Left cardiac atrium (tissue), 4 donors: ENCODE results near the gene DCXR. TPM values are rescaled to one million over a fixed set of nuclear protein-coding genes. Genes with fewer than 3 reads are reported as not detected.

ENCODE experiments used
- ATAC-seq, 2 donors: fragments of 200-7000 bp; cut with Tn5 transposase; one replicate each; pipeline ENCODE4 v1.9.1; 2020; ENCODE audit warnings: mild to moderate bottlenecking in 2 of 2, moderate library complexity in 2 of 2
- DNase-seq: peaks from one replicate; pipeline ENCODE4 v3.0.0-alpha.2; 2020
- intact Hi-C, 2 donors: fragments of 100-400 bp; cut with DNase I; formaldehyde crosslinking; loops; one replicate each; pipeline versions ENCODE4 v1.14.1 to v1.15.1; 2022 to 2023
- total RNA-seq, 2 donors: library from RNA; stranded (reverse); fragmentation: NEBNext Ultra II Directional; extraction: Animal tissue kit (Norgen Biotek cat#: 25700); gene quantifications; one replicate each; pipeline ENCODE4 v1.2.1, GENCODE V29; 2021
- donor health status: DM: no; HTN: yes; CAD: no.
- donor health status: DM: no; HTN: yes; CAD: no; lungs with severe emphysema.
- donor health status: DM: yes; HTN: yes; CAD: no.
- donor health status: Dilated cardiomyopathy.

The DCXR gene
- total RNA-seq, 2 donors from 2014 or later: 132 to 161 TPM

GRCh38 chr17:82018989-82019689 lies 18.4 kb downstream of the DCXR start:
- DNase-seq (no peak), ATAC-seq (no peak)
- intact Hi-C loops: no loop called here

GRCh38 chr17:82018152-82018988 lies 19.1 kb downstream of the DCXR start:
- intact Hi-C loops: no loop called here

GRCh38 chr17:82017612-82018151 lies 19.8 kb downstream of the DCXR start:
- DNase-seq: no peak
- ATAC-seq: no peak
- intact Hi-C loops: no loop called here

More at GRCh38 chr17:82018152-82018988, 19.1 kb downstream of the DCXR start:
- ATAC-seq: no peak
- no peak for DNase-seq

- ATAC-seq (no peak), DNase-seq (no peak)
- intact Hi-C loops: no loop called here
These were observed 20.5 kb downstream of the DCXR start for GRCh38 chr17:82016875-82017459.

GRCh38 chr17:82016061-82016874 lies 21.2 kb downstream of the DCXR start:
- intact Hi-C loops: no loop called here
- ATAC-seq (no peak), DNase-seq (no peak)

- intact Hi-C loops: no loop called here
- ATAC-seq: no peak
These were observed 22.1 kb downstream of the DCXR start for GRCh38 chr17:82015311-82015971.

GRCh38 chr17:82014971-82015310 lies 22.6 kb downstream of the DCXR start:
- intact Hi-C loops: loop anchor here in 1 of 2 donors (5.0 kb wide), 1 partner anchor 58 kb away; no protein-coding TSS in a partner anchor
- ATAC-seq (no peak), DNase-seq (no peak)

More at GRCh38 chr17:82015311-82015971, 22.1 kb downstream of the DCXR start:
- no peak for DNase-seq

- ATAC-seq (no peak), DNase-seq (no peak)
- intact Hi-C loops: loop anchor here in 1 of 2 donors (5.0 kb wide), 1 partner anchor 57 kb away; no protein-coding TSS in a partner anchor
These were observed 23.1 kb downstream of the DCXR start for GRCh38 chr17:82014432-82014831.

GRCh38 chr17:82013772-82014321 lies 23.6 kb downstream of the DCXR start:
- ATAC-seq (peak; percentile 8 to 44), DNase-seq (no peak)
- intact Hi-C loops: loop anchor here in 1 of 2 donors (5.0 kb wide), 1 partner anchor 57 kb away; no protein-coding TSS in a partner anchor

GRCh38 chr17:82013341-82013740 lies 24.2 kb downstream of the DCXR start:
- intact Hi-C loops: loop anchor here in 1 of 2 donors (5.0 kb wide), 1 partner anchor 56 kb away; no protein-coding TSS in a partner anchor
- DNase-seq (no peak), ATAC-seq (peak; percentile 16 to 44)

- intact Hi-C loops: loop anchor here in 1 of 2 donors (5.0 kb wide), 1 partner anchor 55 kb away; no protein-coding TSS in a partner anchor
- DNase-seq (no peak), ATAC-seq (peak in 1 of 2 donors; percentile 6)
These were observed 24.7 kb downstream of the DCXR start for GRCh38 chr17:82012640-82013295.

GRCh38 chr17:82012261-82012639 lies 25.2 kb downstream of the DCXR start:
- intact Hi-C loops: loop anchor here in 1 of 2 donors (5.0 kb wide), 1 partner anchor 55 kb away; no protein-coding TSS in a partner anchor
- DNase-seq: no peak
- no peak for ATAC-seq

GRCh38 chr17:82011617-82012187 lies 25.8 kb downstream of the DCXR start:
- intact Hi-C loops: loop anchor here in 1 of 2 donors (5.0 kb wide), 1 partner anchor 54 kb away; no protein-coding TSS in a partner anchor

GRCh38 chr17:82010575-82011525 lies 26.6 kb downstream of the DCXR start:
- intact Hi-C loops: loop anchor here in 1 of 2 donors (5.0 kb wide), 1 partner anchor 54 kb away; no protein-coding TSS in a partner anchor
- ATAC-seq (no peak), DNase-seq (no peak)

More at GRCh38 chr17:82011617-82012187, 25.8 kb downstream of the DCXR start:
- DNase-seq (no peak), ATAC-seq (no peak)

GRCh38 chr17:82009413-82009812 lies 28.1 kb downstream of the DCXR start:
- intact Hi-C loops: no loop called here
- no peak for ATAC-seq
- no peak for DNase-seq
